Cerebellar cortex (tissue), 1 donor: ENCODE measurements around the gene HIVEP1.

ENCODE experiments used
- DNase-seq: peaks from one replicate; pipeline ENCODE4 v3.0.0-alpha.2; 2015; ENCODE audit warnings: low spot score

HIVEP1 gene

DNA sequence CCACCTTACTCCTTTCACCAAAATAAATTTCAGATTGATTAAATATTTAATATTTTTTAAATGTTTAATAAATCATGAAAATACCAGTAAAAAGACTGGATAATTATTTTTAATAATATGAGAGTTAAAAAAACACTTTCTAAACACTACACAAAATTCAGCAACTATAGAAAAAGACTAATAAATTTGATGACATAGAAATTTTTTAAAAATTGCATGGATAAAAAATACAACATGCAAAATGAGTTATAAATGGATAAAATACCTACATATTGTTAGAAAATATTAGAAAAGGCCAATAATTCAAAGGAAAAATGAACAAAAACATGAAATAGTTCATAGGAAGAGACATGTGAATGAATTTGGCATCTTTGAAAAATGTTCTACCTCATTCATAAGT lies 177.0 kb downstream of the HIVEP1 start:
- DNase-seq = no peak

DNA sequence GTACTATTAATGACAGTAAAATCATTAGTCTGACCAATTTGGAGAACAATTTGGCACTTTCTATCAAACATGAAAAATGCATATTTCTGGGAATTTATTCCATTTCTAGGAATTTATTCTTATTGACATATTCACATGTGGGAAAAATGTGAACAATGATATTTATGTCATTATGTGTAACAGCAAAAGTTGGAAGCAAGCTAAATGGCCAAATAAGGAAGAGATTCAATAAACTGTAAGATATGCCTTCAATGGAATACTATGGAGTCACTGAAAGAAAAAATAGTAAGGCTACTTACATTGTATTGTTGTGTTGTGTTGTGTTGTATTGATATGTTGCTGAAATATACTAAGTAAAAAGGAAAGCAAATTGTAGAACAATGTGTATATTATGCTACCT lies 177.5 kb downstream of the HIVEP1 start:
- no peak for DNase-seq

DNA sequence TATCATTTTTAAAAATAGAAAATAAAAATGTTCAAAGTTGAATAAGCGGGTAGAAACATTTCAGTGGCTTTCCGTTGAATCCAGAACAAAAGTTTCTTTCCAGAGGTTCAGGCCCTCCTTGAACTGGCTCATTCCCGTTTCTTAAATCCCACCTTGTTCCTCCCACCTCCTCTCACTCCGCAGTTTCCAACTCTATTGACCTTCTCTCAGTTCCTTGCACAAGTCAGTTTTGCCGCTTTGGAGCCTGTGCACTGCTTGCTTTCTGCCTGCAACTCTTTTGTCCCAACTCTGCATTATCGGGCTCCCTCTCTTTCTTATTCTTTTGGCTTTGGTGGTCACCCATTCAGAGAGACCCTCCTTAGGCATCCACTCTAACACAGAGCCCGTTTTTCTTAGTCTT lies 178.1 kb downstream of the HIVEP1 start:
- DNase-seq = no peak

DNA sequence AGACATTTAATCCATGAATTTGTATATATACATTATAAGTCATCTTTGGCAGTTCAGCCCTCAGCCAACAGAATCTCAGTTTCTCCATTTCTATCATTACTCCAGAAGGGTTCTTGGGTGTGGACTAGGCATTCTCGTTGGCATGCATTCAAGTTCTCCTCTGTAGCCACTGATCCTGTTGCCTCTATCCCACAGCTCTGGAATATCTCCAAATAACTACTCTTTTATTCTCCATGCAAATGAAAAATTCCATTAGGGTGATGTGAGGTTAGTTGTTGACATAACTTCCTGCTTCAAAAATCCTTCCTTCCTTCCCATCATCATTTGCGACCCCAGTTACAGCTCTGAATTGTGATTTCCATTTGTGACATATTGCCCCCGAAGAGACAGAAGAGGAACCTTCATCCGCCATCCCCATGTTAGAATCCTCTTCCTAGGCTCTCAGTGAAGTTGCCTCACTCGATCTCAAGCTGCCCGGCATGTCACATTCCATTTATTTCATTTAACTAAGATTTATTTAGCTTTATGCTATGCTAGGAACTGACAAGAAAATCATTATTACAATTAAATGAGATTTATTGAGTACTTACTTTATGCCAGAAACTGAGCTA lies 184.3 kb downstream of the HIVEP1 start:
- no peak for DNase-seq

DNA sequence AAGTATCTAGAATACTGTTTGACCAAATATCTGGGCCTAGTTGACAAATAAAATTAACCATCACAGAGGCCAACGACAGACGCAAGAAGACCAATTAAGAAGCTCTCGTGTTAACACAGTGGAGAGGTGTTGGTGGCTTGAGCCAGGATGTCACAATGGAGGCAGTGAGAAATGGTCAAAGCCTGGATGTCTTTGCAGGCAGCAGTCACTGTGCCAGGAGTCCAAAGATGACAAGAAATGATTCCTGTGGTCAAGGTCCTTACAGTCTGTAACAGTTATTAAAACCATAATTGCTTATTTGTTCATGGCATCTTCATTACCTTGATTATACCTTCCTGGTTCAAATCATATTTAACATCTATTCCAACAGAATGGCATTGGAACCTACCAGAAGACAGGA lies 186.7 kb downstream of the HIVEP1 start:
- no peak for DNase-seq

DNA sequence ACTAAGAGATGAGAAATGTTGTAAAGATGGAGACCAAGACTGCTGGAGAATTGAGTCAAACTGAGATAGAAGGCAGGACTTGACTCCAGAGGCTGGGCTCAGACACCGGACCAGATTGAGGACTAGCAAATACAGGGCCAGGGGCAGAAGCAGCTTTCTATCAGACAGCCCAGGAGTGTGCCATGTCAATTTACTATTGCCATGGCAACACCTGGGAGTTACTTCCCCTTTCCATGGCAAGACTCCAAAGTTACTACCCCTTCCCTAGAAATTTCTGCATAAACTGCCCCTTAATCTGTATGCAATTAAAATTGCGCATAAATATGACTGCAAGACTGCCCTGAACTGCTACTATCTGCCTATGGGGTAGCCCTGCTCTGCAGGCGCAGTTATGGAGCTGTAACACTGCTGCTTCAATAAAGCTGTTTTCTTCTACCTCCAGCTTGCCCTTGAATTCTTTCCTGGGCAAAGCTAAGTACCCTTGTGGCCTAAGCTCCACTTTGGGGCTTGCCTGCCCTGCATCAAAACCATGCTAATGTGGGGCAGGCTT lies 188.0 kb downstream of the HIVEP1 start:
- no peak for DNase-seq

DNA sequence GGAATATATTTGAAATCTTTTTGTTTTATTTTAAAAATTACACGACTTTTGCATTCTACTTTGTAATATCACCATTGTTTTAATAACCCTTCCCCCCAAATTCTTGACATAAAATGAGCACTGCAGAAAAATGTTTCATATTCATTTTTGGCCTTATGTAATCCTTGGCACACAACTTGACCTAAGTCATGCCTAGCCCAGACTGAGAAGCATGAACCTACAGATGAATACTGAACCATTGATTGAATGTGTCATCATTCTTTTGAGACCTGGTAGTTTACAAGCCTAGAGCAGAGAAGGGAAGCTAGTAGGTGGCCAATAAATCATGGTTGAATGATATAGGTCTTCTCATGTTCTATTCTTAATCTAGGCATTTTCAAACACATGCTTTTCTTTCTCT lies 188.6 kb downstream of the HIVEP1 start:
- no peak for DNase-seq

DNA sequence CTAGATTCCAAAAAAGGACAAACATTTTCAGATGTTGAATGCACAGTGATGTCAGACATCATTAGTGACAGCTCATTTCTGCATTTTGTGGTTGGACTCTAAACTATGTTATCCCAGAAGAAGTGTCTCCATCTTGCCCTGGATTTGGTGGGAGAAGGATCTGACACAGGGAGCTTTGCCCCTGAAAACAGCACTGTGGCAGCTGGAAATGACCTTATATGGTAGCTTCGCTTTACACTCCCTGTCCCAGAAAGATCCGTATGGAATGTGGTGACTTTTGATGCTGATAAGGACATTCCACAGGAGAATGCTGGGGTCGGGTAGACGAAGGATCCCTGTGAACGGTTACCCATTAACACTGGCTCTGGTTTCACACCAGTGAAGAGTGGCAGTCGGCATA lies 190.9 kb downstream of the HIVEP1 start:
- DNase-seq = no peak

DNA sequence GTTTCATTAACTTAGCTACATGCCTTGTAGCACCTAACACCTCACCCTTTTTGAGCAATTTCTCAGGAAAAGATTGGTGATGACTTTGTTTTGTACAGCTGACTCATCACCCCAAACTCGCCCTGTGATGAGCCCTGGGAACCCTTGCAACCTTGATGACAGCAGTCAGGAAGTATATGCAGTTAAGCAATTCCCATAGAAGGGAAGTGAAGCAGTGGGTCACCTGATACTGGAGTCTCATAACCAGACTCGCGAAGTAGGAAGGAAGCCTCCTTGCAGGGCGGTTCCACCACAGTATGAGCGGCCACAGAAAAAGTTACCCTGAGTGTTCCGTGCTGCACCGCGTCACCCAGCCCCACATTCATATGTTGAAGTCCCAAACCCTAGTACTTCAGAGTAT lies 196.1 kb downstream of the HIVEP1 start:
- DNase-seq = no peak

DNA sequence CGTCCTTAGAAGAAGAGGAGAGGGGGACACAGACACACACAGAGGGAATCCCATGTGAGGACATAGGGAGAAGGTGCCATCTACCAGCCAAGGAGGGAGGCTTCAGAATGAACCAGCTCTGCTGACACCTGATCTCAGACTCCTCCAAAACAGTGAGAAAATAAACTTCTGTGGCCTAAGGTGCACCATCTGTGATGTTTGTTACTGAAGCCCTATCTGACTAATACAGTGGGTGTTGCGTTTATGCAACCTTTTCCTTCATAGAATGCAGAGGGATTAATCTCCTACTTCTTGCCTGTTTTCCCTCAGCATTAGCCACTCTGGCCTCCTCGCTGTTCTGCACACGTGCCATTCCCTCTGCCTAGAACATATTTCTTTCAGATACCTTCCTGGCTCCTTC lies 196.6 kb downstream of the HIVEP1 start:
- no peak for DNase-seq
